BJ (cell line): ENCODE results near the gene SLC27A1. TPM values are rescaled to one million over a fixed set of nuclear protein-coding genes. Genes with fewer than 3 reads are reported as not detected.

Experiments used
- CTCF ChIA-PET: fragments of 350-600 bp; formaldehyde crosslinking; extraction: SDS; loops from one replicate; lab custom pipeline; 2021; ENCODE audit warnings: antibody characterized with exemption, inconsistent platforms; lab: Yijun Ruan, JAX
- POLR2A ChIA-PET: fragments of 300-600 bp; sonication (Branson Sonifier 250); formaldehyde crosslinking; extraction: SDS; loops from one replicate; lab custom pipeline; 2021; ENCODE audit warnings: antibody characterized with exemption; lab: Charles Lee
- DNase-seq: peaks from one replicate; pipeline ENCODE4 v3.0.0-alpha.2; 2011; ENCODE audit warnings: low read depth
- H3K27me3 ChIP-seq: 2 replicates; pipeline ENCODE4 v1.6.0; 2011; ENCODE audit warnings: low read length; ENCODE audit not compliant: control insufficient read depth, insufficient read depth
- H3K36me3 ChIP-seq: 2 replicates; pipeline ENCODE4 v1.5.1; 2011; ENCODE audit warnings: low read length; ENCODE audit not compliant: control insufficient read depth, insufficient read depth
- H3K4me3 ChIP-seq: 2 replicates; pipeline ENCODE4 v1.5.1; 2011; ENCODE audit warnings: low read depth, mild to moderate bottlenecking, control low read depth, low read length
- CTCF ChIP-seq: IDR thresholded peaks from 2 replicates; pipeline ENCODE4 v1.5.1; 2011; ENCODE audit warnings: low read depth, mild to moderate bottlenecking, control low read depth, inconsistent platforms, low read length, moderate library complexity; ENCODE audit not compliant: insufficient read depth
- polyA plus RNA-seq: library from polyadenylated mRNA; depleted of rRNA; stranded (reverse); fragments of >200 nt; gene quantifications from 2 replicates; pipeline ENCODE4 v1.2.3, GENCODE V29; 2011

Gene SLC27A1
- polyA plus RNA-seq, 1 experiment: 18.8 TPM

- TF ChIP-seq CTCF: no peak
- H3K4me3 ChIP-seq: no peak overlapping the region
Observed at GRCh38 chr19:17530586-17530985, 60.3 kb downstream of the SLC27A1 start.

GRCh38 chr19:17532116-17532515 is 61.8 kb downstream of the SLC27A1 start:
- Histone ChIP-seq H3K4me3 (no peak overlapping the region), H3K36me3 (no peaks in the 10 kb centered on the region), H3K27me3 (0 out of 2 replicates have a peak, but pooled peaks cover 2% of the 10 kb centered on the region)
- no peak for TF ChIP-seq CTCF
- ChIA-PET CTCF (interaction anchor here (3.8 kb wide), 1 partner anchor 12 kb away, joined by 12 read pairs; no protein-coding TSS in a partner anchor), POLR2A (no interaction called here)
- DNase-seq: no peak

More at GRCh38 chr19:17530586-17530985, 60.3 kb downstream of the SLC27A1 start:
- POLR2A ChIA-PET: no interaction called here
- DNase-seq: no peak
- Histone ChIP-seq H3K36me3 (no peaks in the 10 kb centered on the region), H3K27me3 (0 out of 2 replicates have a peak, but pooled peaks cover 2% of the 10 kb centered on the region)
- CTCF ChIA-PET: interaction anchor here (1.0 to 3.8 kb wide), 2 partner anchors 10 to 236 kb away, joined by 5 to 12 read pairs; no protein-coding TSS in a partner anchor

GRCh38 chr19:17532557-17532956 is 62.2 kb downstream of the SLC27A1 start:
- Histone ChIP-seq H3K36me3 (no peaks in the 10 kb centered on the region), H3K27me3 (0 out of 2 replicates have a peak, but pooled peaks cover 2% of the 10 kb centered on the region), H3K4me3 (no peak overlapping the region)
- POLR2A ChIA-PET: no interaction called here
- no peak for TF ChIP-seq CTCF
- DNase-seq: no peak
- CTCF ChIA-PET: no interaction called here

- H3K4me3 ChIP-seq: no peak overlapping the region
- ChIA-PET CTCF (interaction anchor here (1.6 kb wide), 1 partner anchor 39 kb away, joined by 3 read pairs; no protein-coding TSS in a partner anchor), POLR2A (no interaction called here)
- H3K27me3 ChIP-seq: no peaks in the 10 kb centered on the region
- no peaks in the 10 kb centered on the region for H3K36me3 ChIP-seq
- TF ChIP-seq CTCF: no peak
- no peak for DNase-seq
Observed at GRCh38 chr19:17534767-17535166, 64.4 kb downstream of the SLC27A1 start.

GRCh38 chr19:17536955-17537354 is 66.6 kb downstream of the SLC27A1 start:
- POLR2A ChIA-PET: no interaction called here
- TF ChIP-seq CTCF: no peak
- no peaks in the 10 kb centered on the region for H3K27me3 ChIP-seq
- no peak for DNase-seq
- H3K4me3 ChIP-seq: no peak overlapping the region
- H3K36me3 ChIP-seq: no peaks in the 10 kb centered on the region
- CTCF ChIA-PET: interaction anchor here (1.1 to 1.3 kb wide), 2 partner anchors 32 to 37 kb away, joined by 3 to 6 read pairs; no protein-coding TSS in a partner anchor
